HCT116 (cell line): ENCODE measurements around the gene KRTAP23-1. TPM values are rescaled to one million over a fixed set of nuclear protein-coding genes. Genes with fewer than 3 reads are reported as not detected.

Source experiments
- ATAC-seq: fragments of 200-7000 bp; cut with Tn5 transposase; 2 replicates; pipeline ENCODE4 v1.9.1; 2020; ENCODE audit warnings: mild to moderate bottlenecking, moderate library complexity
- BruUV-seq: library from RNA; stranded (reverse); fragments of 400-500 nt; replicated peaks from 2 replicates; lab custom pipeline; 2021; lab: Mats Ljungman, UMichigan
- CTCF ChIA-PET: fragments of 300-600 bp; sonication (Branson Sonifier 250); formaldehyde crosslinking; loops from one replicate; lab custom pipeline; 2021; ENCODE audit warnings: antibody characterized with exemption; lab: Charles Lee
- POLR2A ChIA-PET: fragments of 300-600, 350-600 bp; sonication (Branson Sonifier 250); formaldehyde crosslinking; loops from one replicate; lab custom pipeline; 2021; ENCODE audit warnings: antibody characterized with exemption; lab: Charles Lee
- RAD21 ChIA-PET, 2 experiments: fragments of 300-600 bp; sonication (Branson Sonifier 250); formaldehyde crosslinking; loops; one replicate each; lab custom pipeline; 2023; ENCODE audit warnings: low total read pairs in 2 of 2; ENCODE audit not compliant: uncharacterized antibody in 2 of 2, unreplicated experiment in 2 of 2, low non-redundant PET in 1 of 2; lab: Charles Lee
- DNase-seq: peaks from one replicate; pipeline ENCODE4 v3.0.0-alpha.2; 2010; ENCODE audit warnings: low read depth, low spot score
- H2AFZ ChIP-seq: fragments of 200-600 bp; shearing (Covaris generic), sonication (generic); 2 replicates; pipeline ENCODE4 v1.6.1; 2017; ENCODE audit warnings: low read depth, mixed run types, mixed read lengths, antibody characterized with exemption, low read length; ENCODE audit not compliant: poor library complexity, severe bottlenecking
- H3K27ac ChIP-seq: 2 replicates; pipeline ENCODE4 v1.5.1; 2012; ENCODE audit warnings: low read depth, low read length
- H3K27me3 ChIP-seq: fragments of 200-600 bp; sonication (generic); 2 replicates; pipeline ENCODE4 v1.6.1; 2016; ENCODE audit warnings: mixed run types, low read length, mixed read lengths; ENCODE audit not compliant: insufficient read depth
- H3K36me3 ChIP-seq, 2 experiments: fragments of 200-500 bp in 1 of 2; fragments of 200-600 bp in 1 of 2; sonication (Bioruptor generic) in 1 of 2; sonication (generic) in 1 of 2; 2 replicates each; pipeline versions ENCODE4 v1.5.1 to v1.6.1; 2014 to 2016; ENCODE audit warnings: low read length in 2 of 2, inconsistent platforms in 1 of 2, mixed read lengths in 1 of 2, mixed run types in 1 of 2; ENCODE audit not compliant: insufficient read depth in 2 of 2, control insufficient read depth in 1 of 2
- H3K4me1 ChIP-seq, 2 experiments: fragments of 200-600 bp in 1 of 2; sonication (generic) in 1 of 2; 2 replicates each; pipeline versions ENCODE4 v1.5.1 to v1.6.1; 2012 to 2017; ENCODE audit warnings: low read length in 2 of 2, inconsistent platforms in 1 of 2, mild to moderate bottlenecking in 1 of 2, mixed read lengths in 1 of 2, mixed run types in 1 of 2, moderate library complexity in 1 of 2; ENCODE audit not compliant: insufficient read depth in 2 of 2, control insufficient read depth in 1 of 2
- H3K4me2 ChIP-seq: fragments of 200-600 bp; sonication (generic); 2 replicates; pipeline ENCODE4 v1.6.1; 2017; ENCODE audit warnings: mixed run types, low read length, mixed read lengths
- H3K4me3 ChIP-seq, 2 experiments: fragments of 200-600 bp in 1 of 2; sonication (generic) in 1 of 2; replicated peaks in 1 of 2; 2 replicates each; pipeline ENCODE4 v1.5.1; 2011 to 2016; ENCODE audit warnings: low read length in 2 of 2, control low read depth in 1 of 2, low read depth in 1 of 2, mild to moderate bottlenecking in 1 of 2, mixed read lengths in 1 of 2, mixed run types in 1 of 2
- H3K79me2 ChIP-seq: fragments of 200-600 bp; sonication (generic); 2 replicates; pipeline ENCODE4 v1.6.1; 2017; ENCODE audit warnings: mild to moderate bottlenecking, mixed run types, low read length, moderate library complexity, mixed read lengths; ENCODE audit not compliant: insufficient read depth
- H3K9ac ChIP-seq: fragments of 200-600 bp; sonication (generic); 2 replicates; pipeline ENCODE4 v1.6.1; 2016; ENCODE audit warnings: low read length, mixed read lengths
- H3K9me2 ChIP-seq: fragments of 200-600 bp; sonication (generic), shearing (Covaris generic); 2 replicates; pipeline ENCODE4 v1.6.1; 2017; ENCODE audit warnings: mixed run types, mild to moderate bottlenecking, moderate library complexity; ENCODE audit not compliant: insufficient read depth
- H3K9me3 ChIP-seq, 2 experiments: fragments of 200-500 bp in 1 of 2; fragments of 200-600 bp in 1 of 2; sonication (Bioruptor generic) in 1 of 2; sonication (generic) in 1 of 2; 2 replicates each; pipeline ENCODE4 v1.6.1; 2014 to 2017; ENCODE audit warnings: low read length in 2 of 2, mixed read lengths in 2 of 2, inconsistent platforms in 1 of 2, low read depth in 1 of 2, mild to moderate bottlenecking in 1 of 2, mixed run types in 1 of 2, moderate library complexity in 1 of 2; ENCODE audit not compliant: control insufficient read depth in 1 of 2, insufficient read depth in 1 of 2
- H4K20me1 ChIP-seq: fragments of 200-600 bp; sonication (generic), shearing (Covaris generic); 2 replicates; pipeline ENCODE4 v1.6.1; 2017; ENCODE audit warnings: mixed run types, mild to moderate bottlenecking, moderate library complexity; ENCODE audit not compliant: insufficient read depth
- CEBPB ChIP-seq: IDR thresholded peaks from 2 replicates; pipeline ENCODE4 v1.6.1; 2012; ENCODE audit warnings: low read depth
- CTCF ChIP-seq, 3 experiments: fragments of 200-600 bp in 1 of 3; sonication (generic) in 1 of 3; IDR thresholded peaks in 2 of 3; conservative IDR thresholded peaks in 1 of 3; 2 replicates each; pipeline ENCODE4 v1.5.1; 2012 to 2017; ENCODE audit warnings: low read depth in 2 of 3, low read length in 2 of 3, antibody characterized with exemption in 1 of 3, borderline replicate concordance in 1 of 3, control low read depth in 1 of 3, mild to moderate bottlenecking in 1 of 3, mixed read lengths in 1 of 3, mixed run types in 1 of 3, moderate library complexity in 1 of 3; ENCODE audit not compliant: insufficient read depth in 1 of 3
- POLR2AphosphoS5 ChIP-seq: IDR thresholded peaks from 2 replicates; pipeline ENCODE4 v1.6.1; 2011; ENCODE audit warnings: mild to moderate bottlenecking, low read depth, low read length, moderate library complexity
- TCF7L2 ChIP-seq: IDR thresholded peaks from 2 replicates; pipeline ENCODE4 v1.7.0; 2011; ENCODE audit warnings: borderline replicate concordance, inconsistent platforms; ENCODE audit not compliant: insufficient read depth, insufficient read length; ENCODE audit errors: extremely low read depth
- ZBTB33 ChIP-seq: IDR thresholded peaks from 2 replicates; pipeline ENCODE4 v1.6.1; 2011; ENCODE audit warnings: mild to moderate bottlenecking, low read length, moderate library complexity; ENCODE audit not compliant: insufficient replicate concordance; ENCODE audit errors: extremely low read depth
- intact Hi-C: fragments of 100-400 bp; cut with micrococcal nuclease; formaldehyde crosslinking; loops from 2 replicates; pipeline ENCODE4 v1.10.0; 2022
- total RNA-seq: library from RNA; stranded (reverse); gene quantifications from one replicate; pipeline ENCODE4 v1.2.1, GENCODE V29; 2021; ENCODE audit not compliant: unreplicated experiment
- TF ChIP-seq, protein P1 (sequence below): IDR thresholded peaks from 2 replicates; pipeline ENCODE4 v1.6.1; 2012; ENCODE audit warnings: low read depth

The KRTAP23-1 gene
- total RNA-seq, 1 experiment from 2014 or later: not detected

DNA sequence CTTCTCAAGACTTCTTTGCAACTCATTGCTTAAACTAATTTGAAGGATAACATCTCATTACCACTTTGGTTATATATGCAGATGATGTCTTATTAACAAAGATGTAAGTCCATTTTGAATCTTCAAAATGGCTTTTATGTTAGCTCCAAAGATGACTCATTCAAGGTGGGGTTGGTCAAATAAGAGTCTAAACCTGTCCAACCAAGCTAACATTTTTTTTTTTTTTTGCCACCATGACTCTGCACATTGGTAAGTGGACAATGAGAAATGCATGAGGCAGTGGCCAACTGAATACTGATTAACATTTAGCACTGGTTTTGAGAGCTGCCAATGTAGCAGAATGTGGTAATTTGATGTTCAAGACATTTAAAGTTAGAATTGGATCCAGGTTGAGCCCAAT lies 10.6 kb downstream of the KRTAP23-1 start:
- H3K9me3 ChIP-seq: peaks cover 2 to 26% of the 10 kb centered on the region in 2 experiments; a peak in 2 of 4 replicates

More for the DNA sequence above, 10.6 kb downstream of the KRTAP23-1 start:
- no peak overlapping the region for H3K27ac ChIP-seq
- no peak for ATAC-seq
- no peak overlapping the region for H3K9ac ChIP-seq
- H4K20me1 ChIP-seq: no peaks in the 10 kb centered on the region
- H2AFZ ChIP-seq: no peak overlapping the region
- no peak overlapping the region for H3K4me2 ChIP-seq
- ChIA-PET RAD21 (no interaction called here), CTCF (no interaction called here), POLR2A (no interaction called here)
- no peaks in the 10 kb centered on the region for H3K4me1 ChIP-seq
- H3K4me3 ChIP-seq: no peak overlapping the region
- TF ChIP-seq ZBTB33: no peak
- TF ChIP-seq CEBPB: no peak
- no peak for TF ChIP-seq CTCF (IDR thresholded peaks at IDR 0.05 in 2 of 3, conservative IDR thresholded peaks at IDR 0.05 in 1 of 3; ENCODE audit: borderline replicate concordance in 1 of 3, insufficient read depth in 1 of 3, low read depth in 2 of 3, low read length in 2 of 3)
- TF ChIP-seq, protein P1, sequence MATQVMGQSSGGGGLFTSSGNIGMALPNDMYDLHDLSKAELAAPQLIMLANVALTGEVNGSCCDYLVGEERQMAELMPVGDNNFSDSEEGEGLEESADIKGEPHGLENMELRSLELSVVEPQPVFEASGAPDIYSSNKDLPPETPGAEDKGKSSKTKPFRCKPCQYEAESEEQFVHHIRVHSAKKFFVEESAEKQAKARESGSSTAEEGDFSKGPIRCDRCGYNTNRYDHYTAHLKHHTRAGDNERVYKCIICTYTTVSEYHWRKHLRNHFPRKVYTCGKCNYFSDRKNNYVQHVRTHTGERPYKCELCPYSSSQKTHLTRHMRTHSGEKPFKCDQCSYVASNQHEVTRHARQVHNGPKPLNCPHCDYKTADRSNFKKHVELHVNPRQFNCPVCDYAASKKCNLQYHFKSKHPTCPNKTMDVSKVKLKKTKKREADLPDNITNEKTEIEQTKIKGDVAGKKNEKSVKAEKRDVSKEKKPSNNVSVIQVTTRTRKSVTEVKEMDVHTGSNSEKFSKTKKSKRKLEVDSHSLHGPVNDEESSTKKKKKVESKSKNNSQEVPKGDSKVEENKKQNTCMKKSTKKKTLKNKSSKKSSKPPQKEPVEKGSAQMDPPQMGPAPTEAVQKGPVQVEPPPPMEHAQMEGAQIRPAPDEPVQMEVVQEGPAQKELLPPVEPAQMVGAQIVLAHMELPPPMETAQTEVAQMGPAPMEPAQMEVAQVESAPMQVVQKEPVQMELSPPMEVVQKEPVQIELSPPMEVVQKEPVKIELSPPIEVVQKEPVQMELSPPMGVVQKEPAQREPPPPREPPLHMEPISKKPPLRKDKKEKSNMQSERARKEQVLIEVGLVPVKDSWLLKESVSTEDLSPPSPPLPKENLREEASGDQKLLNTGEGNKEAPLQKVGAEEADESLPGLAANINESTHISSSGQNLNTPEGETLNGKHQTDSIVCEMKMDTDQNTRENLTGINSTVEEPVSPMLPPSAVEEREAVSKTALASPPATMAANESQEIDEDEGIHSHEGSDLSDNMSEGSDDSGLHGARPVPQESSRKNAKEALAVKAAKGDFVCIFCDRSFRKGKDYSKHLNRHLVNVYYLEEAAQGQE: no peak
- TF ChIP-seq POLR2AphosphoS5: no peak
- no peak for TF ChIP-seq TCF7L2
- intact Hi-C loops: no loop called here
- no peaks in the 10 kb centered on the region for H3K9me2 ChIP-seq
- H3K79me2 ChIP-seq: no peaks in the 10 kb centered on the region
- no peaks in the 10 kb centered on the region for H3K27me3 ChIP-seq
- no peaks in the 10 kb centered on the region for H3K36me3 ChIP-seq
- no TSS peak for BruUV-seq
- DNase-seq: no peak
